Measurements from ENCODE around the gene MAPK7.

MAPK7 gene

DNA sequence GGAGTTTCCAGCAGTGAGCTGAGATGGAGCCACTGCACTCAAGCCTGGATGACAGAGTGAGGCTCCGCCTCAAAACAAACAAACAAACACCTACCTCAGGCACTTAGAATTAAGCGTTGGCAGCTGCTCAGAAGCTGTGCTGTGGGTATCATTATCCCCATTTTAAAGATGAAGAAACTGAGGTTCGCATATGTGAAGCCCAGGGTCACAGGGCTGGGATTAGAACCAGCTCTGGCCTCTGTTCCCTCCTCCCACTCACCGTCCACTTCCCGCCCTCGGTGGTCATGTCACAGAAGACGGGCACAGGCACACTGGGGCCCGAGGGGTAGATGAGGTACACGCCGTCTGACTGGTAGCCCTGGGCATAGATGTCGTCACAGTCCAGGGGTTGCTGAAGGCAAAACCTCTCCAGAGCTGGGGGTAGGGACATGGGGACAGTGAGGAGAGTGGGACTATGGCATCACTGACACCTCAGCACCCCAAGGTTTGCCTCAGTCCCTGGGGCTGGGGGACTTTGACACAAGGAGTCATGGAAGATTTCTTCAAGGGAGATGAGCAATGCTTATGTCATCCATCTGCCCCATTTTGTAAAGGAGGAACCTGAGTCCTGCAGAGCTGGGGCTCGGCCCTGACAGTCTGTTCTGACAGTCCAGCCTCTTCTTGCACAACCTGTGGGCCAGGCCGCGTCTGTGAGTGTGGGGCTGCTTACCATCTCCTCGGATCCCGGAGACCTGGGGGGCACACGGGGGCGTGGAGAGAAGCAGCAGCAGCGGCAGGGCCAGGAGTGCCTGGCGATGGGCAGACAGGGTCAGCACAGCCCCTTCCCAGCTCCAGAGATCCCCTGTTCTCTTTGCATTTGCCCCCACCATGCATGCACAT lies 8.0 kb downstream of the MAPK7 start:
- TF ChIP-seq GATA2 (IDR thresholded peaks at IDR 0.05; ENCODE audit: low read depth, low read length), result no peak
- TF ChIP-seq GATA3 (IDR thresholded peaks at IDR 0.05; ENCODE audit: low read depth, low read length), result no peak

DNA sequence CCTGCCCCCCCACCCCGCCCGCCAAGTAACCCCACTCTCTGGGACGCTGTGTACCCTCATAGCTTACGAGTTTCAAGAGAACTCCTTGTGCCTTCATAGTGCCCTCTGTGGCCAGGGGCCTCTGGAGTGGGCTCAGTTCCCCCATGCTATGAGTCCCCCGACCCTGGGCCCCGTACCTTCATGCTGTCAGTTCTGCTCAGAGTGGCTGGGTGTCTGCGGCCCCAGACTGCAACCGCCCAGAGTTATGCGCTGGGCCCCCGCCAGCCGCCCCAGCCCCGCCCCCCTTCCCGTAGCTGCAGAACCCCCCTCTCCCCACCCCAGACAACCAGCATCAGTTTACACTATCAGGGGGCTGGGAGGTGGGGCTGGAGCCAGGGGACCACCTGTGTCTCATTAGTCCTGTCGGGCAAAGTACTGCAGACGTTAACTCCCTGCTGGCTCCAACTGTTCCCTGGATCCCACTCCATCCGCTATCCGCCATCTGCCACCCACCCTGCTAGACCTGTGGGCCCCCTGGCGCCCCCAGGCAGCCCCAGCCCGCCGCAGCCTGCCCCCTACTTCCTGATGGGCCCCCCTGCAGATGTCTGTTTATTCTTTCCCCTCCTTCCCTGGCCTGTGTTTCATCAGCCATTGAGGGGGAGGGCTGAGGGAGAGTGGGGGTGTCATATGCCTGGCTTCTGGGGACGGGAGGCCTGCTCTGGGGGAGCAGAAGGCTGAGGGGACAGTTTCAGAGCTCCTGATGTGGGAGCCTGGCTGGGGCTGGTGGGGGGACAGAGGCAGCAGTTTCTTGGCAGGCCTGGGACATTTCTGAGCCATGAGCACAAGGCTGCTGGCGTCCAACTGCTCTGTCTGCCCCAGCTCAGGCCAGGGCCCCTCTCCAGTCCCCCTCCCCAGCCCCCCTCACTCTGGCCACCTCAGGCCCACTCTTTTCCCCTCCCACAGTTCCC lies 8.9 kb downstream of the MAPK7 start, which contains the start of gene MFAP4:
TSS of gene MFAP4 (minus strand) at position 217 of the 947 bp plus-strand sequence. CDS start at position 182, 35 bp downstream.
- TF ChIP-seq GATA2 (IDR thresholded peaks at IDR 0.05; ENCODE audit: low read depth, low read length) (peak; percentile 72), GATA3 (IDR thresholded peaks at IDR 0.05; ENCODE audit: low read depth, low read length) (no peak)

DNA sequence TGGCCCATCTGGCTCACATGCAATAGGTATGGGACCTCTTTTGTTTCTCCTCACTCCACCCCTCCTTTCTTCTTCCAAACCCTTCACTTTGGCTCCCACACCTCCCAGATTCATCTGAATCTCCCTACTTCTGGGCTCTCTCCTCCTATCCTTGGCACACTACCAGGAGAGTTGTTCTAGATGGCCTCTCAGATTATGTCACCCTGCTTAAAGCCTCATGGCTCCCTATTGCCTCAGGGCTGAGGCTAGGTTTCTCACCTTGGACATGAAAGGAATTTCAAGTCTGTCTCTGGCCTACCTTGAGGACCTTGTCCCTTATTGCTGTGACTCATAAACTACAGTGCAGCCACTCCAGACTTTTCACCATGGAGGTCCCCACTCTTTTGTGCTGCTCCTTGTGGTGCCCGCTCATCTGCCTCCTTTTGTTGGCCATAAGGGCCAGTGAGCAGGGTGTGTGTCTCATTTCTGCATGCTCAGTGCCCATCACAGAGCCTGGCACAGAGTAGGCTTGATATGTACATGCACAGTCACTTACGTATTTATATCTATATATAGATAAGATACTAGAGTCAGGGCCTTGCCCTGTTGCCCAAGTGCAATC lies 9.7 kb downstream of the MAPK7 start:
- TF ChIP-seq GATA3 (IDR thresholded peaks at IDR 0.05; ENCODE audit: low read depth, low read length) (no peak), GATA2 (IDR thresholded peaks at IDR 0.05; ENCODE audit: low read depth, low read length) (peak; percentile 92)

DNA sequence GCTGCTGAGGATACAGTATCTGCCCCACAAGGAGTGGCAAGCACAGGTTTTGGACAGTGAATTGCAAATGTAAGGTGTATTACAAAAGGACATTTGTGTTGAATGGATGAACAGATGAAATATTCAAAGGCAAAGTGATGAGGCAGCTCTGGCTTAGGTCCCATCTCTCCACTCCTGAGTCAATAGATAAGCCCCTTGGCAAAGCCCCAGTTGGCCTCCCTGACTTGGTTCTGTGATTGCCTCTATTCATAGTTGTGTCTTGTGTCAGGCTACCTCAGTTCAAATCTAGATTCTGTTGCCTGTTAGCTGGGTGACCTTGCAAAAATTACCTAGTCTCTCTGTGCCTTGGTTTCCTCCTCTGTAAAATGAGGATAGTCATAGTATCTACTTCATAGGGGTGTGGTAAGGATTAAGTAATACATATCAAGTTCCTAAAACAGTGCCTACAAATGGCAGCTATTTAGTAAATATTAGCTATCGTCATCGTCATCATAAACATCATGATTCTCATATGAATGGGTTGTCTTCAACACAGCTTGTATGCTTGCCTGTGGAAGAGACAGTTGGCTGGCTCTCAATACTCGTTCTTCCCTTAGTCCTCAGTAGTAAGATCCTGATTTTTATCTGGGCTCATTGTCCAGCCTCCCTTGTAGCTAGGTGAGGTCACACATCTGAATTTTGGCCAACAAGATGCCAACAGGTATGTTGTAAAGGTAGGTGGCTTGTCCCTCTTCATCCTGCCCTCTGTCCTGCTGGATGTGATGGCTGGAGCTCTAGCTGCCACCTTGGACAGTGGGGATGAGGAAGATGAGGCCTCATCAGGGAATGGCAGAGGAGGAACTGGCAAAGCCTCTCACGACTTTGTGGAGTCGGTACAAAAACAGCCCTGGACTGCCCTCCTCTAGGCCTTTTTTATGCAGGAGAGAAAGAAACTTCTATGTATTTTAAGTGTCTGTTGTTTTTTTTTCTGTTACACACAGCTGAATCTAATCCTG lies 10.8 kb downstream of the MAPK7 start:
- peak; percentile 31; the same call in 1 of the 2 replicates for TF ChIP-seq GATA2 (IDR thresholded peaks at IDR 0.05; ENCODE audit: low read depth, low read length)
- TF ChIP-seq GATA3 (IDR thresholded peaks at IDR 0.05; ENCODE audit: low read depth, low read length), result no peak

- TF ChIP-seq GATA2 (IDR thresholded peaks at IDR 0.05; ENCODE audit: low read depth, low read length) (no peak), GATA3 (IDR thresholded peaks at IDR 0.05; ENCODE audit: low read depth, low read length) (no peak)
Measured at GRCh38 chr17:19390951-19391350, 12.7 kb downstream of the MAPK7 start.

- TF ChIP-seq GATA3 (IDR thresholded peaks at IDR 0.05; ENCODE audit: low read depth, low read length) (no peak), GATA2 (IDR thresholded peaks at IDR 0.05; ENCODE audit: low read depth, low read length) (no peak)
Measured at GRCh38 chr17:19391432-19391831, 13.1 kb downstream of the MAPK7 start.

DNA sequence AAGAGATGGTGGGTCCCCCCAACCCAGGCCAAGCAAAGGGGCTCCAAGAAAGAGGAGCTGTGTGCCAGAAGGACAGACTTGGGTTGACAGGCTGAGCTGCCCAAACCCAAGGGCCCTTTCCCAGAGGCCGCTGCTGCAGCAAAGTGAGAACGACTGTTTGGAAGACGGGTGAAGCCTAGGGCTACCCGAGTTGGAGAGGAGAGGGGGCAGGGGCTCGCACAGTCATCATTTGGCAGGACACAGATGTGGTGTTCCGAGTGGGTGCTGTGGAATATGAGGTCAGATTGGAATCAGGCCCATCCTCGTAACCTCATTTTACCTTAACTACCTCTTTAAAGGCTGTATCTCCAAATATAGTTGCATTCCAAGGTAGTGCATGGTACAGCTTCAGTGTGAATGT lies 14.0 kb downstream of the MAPK7 start:
- no peak for TF ChIP-seq GATA2 (IDR thresholded peaks at IDR 0.05; ENCODE audit: low read depth, low read length)
- TF ChIP-seq GATA3 (IDR thresholded peaks at IDR 0.05; ENCODE audit: low read depth, low read length), result no peak

DNA sequence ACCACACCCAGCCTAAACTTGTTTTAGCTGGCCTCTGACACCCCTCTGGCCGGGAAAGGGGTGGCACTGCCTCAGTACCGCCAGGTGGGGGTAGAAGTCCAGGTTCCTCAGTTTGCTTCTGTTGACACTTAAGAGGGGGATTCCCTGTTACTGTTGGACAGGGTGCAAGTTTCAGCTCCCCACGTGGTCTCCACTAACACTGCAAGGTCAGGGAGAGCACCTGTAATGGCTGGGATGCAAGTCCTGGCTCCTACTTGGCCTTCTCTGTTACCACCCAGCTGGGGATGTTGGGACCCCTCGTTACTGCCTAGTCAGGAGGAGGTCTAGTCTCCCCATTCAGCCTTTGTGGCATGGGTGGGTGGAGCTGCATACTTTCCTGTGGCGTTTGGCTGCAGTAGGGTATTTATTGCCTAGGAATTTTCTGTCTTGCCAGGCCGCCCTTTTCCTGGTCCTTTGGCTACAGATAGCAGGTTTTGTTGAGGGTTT lies 19.3 kb downstream of the MAPK7 start:
- TF ChIP-seq GATA2 (IDR thresholded peaks at IDR 0.05; ENCODE audit: low read depth, low read length), result no peak
- TF ChIP-seq GATA3 (IDR thresholded peaks at IDR 0.05; ENCODE audit: low read depth, low read length), result no peak

DNA sequence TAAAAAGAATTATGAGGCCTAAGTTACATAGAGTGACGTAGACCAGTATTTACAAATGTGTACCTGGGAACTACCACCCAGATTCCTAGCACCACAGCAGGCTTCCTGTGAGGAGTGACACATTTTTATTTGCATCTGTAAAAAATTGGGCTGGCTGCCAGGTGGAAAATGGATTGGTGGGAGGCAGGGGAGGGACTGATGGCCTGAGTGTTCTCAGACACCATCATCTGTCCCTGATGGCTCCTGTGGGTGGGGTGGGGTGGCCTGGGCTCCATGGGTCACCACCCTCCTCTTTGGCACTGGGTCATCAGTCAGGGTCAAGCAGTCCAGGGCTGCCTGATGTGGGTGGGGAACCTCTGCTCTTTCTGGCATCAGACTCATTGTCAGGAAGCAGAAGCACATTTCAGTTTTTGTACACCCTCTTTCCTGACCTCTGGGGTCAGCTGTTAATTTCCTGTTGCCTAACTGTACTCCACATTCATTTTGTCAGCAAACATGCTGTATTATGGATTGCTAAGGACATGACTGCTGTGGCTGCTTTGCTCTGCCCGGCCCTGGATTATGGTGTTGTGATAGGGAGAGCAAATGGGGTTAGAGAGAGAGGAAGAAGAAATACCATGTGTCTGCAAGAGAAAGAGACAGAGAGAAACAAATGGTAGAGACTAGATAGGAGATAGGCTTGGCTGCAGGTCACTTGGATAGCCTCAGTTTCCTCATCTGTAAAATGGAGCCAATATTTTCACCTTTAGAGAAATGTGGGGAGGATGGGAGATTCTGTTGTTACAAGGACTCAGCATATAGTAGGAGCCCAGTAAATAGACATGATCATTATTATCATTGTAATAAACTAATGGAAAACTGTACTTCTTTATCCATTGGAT lies 20.2 kb downstream of the MAPK7 start:
- no peak for TF ChIP-seq GATA2 (IDR thresholded peaks at IDR 0.05; ENCODE audit: low read depth, low read length)

DNA sequence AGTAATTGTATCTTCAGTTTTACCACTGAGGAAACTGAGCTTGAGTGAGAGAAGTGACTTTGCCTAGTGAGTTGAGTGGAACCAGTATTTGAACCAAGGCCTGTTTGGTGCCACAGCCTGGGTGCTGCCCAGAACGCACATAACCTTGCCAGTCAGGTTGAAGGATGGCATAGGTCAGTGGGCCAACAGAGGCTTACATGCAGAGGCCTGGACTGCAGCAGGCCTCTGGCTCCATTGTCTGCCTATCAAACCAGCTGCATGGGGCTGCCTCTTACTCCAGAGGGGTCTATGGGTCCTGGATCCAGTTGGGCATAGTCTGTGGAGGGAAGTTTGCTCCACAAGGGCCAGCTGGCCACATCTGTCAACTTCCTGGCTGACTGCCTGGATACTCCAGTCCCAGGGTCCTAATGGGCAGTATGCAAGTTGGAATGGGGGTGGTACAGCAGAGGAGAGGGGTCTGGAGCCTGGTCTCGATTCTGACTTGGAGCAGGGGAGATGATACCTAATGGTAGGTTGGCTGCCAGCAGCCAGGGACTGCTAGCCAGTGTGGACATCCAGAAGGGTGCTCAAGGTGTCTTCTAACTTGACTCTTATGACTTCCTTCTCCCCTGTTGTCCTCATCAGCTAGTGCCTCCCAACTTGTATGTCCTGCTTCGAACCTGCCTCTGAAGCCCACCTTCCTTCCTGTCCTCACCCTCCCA lies 21.6 kb downstream of the MAPK7 start:
- TF ChIP-seq GATA2 (IDR thresholded peaks at IDR 0.05; ENCODE audit: low read depth, low read length) (no peak), GATA3 (IDR thresholded peaks at IDR 0.05; ENCODE audit: low read depth, low read length) (no peak)

GRCh38 chr17:19401321-19402010 lies 23.2 kb downstream of the MAPK7 start:
- TF ChIP-seq GATA3 (IDR thresholded peaks at IDR 0.05; ENCODE audit: low read depth, low read length), result no peak
- TF ChIP-seq GATA2 (IDR thresholded peaks at IDR 0.05; ENCODE audit: low read depth, low read length), result no peak
